GM12864 (cell line): ENCODE data around the gene SMIM11.

ENCODE experiments used
- DNase-seq: peaks from one replicate; pipeline ENCODE4 v3.0.0-alpha.2; 2011; ENCODE audit warnings: low read depth
- H3K4me3 ChIP-seq: 2 replicates; pipeline ENCODE4 v1.5.1; 2011; ENCODE audit warnings: mild to moderate bottlenecking, low read depth, low read length, control low read depth
- TF ChIP-seq, protein P1 (sequence below): IDR thresholded peaks from 2 replicates; pipeline ENCODE4 v1.5.1; 2011; ENCODE audit warnings: low read depth, mild to moderate bottlenecking, moderate library complexity, low read length, control low read depth, inconsistent platforms; ENCODE audit errors: missing control alignments

Gene SMIM11

DNA sequence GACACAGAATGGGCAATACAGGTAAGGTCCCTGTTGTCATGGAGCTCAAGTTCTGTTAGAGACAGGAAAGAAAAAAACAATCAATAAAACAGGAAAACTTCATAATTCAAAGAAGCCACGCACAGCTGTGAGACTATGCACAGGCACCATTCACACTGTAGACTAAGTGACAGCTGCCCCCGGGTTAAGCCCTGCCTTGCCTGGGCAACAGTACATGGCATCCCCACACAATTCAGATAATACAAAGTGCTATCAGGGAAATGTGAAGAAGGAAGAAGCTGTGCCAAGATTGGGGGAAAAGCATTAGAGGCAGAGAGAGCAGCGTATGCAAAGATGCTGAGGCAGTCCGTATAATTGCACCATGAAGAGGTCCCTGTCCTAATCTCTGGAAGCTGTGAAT lies 20.5 kb upstream of the SMIM11 start:
- TF ChIP-seq, protein P1, sequence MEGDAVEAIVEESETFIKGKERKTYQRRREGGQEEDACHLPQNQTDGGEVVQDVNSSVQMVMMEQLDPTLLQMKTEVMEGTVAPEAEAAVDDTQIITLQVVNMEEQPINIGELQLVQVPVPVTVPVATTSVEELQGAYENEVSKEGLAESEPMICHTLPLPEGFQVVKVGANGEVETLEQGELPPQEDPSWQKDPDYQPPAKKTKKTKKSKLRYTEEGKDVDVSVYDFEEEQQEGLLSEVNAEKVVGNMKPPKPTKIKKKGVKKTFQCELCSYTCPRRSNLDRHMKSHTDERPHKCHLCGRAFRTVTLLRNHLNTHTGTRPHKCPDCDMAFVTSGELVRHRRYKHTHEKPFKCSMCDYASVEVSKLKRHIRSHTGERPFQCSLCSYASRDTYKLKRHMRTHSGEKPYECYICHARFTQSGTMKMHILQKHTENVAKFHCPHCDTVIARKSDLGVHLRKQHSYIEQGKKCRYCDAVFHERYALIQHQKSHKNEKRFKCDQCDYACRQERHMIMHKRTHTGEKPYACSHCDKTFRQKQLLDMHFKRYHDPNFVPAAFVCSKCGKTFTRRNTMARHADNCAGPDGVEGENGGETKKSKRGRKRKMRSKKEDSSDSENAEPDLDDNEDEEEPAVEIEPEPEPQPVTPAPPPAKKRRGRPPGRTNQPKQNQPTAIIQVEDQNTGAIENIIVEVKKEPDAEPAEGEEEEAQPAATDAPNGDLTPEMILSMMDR: no peak
- no peak for DNase-seq
- no peak overlapping the region for H3K4me3 ChIP-seq

DNA sequence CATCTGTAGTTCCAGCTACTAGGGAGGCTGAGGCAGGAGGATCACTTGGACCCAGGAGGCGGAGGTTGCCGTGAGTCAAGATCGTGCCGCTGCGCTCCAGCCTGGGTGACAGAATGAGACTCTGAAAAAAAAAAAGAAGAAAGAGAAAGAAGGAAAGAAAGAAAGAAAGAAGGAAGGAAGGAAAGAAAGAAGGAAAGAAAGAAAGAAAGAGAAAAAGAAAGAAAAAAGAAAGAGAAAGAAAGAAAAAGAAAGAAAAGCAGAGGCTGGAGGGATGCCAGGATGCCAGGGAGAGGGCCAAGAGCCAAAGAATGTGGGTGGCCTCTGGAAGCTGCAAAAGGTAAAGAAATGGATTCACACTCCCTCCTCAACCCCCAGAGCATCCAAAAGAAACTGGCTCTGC lies 19.7 kb upstream of the SMIM11 start:
- TF ChIP-seq, protein P1: no peak
- no peak for DNase-seq
- no peak overlapping the region for H3K4me3 ChIP-seq

DNA sequence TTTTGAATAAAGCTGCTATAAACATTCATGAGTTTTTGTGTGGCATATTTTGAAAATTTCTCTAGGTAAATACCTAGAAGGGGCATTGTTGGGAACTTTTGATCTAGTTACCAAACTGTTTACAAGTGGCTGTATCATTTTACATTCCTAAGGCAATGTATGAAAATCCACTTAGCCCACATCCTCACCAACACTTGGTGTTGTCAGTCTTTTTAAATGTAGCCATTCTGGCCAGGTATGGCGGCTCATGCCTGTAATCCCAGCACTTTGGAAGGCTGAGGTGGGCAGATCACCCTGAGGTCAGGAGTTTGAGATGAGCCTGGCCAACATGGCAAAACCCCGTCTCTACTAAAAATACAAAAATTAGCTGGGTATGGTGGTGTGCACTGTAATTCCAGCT lies 17.4 kb upstream of the SMIM11 start:
- TF ChIP-seq, protein P1: no peak
- no peak overlapping the region for H3K4me3 ChIP-seq

DNA sequence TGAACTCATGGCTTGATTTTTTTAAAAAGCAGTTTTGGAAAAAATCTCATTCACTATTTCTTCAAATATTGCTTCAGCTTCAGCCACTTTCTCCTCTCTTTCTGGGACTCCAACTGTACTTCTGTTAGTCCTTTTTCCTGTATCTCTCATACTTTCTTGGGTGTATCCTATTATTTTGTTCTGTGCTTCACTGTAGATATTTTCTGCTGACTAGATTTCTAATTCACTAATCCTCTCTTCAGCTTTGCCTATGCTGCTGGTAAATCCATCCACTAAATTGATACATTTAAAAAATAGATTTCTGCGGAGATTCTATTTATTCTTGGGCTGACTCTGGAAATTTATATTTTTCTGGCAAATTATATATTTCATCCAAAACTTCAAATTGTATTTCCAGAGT lies 16.4 kb upstream of the SMIM11 start:
- DNase-seq: no peak
- TF ChIP-seq, protein P1: no peak
- no peak overlapping the region for H3K4me3 ChIP-seq

More for the DNA sequence above, 17.4 kb upstream of the SMIM11 start:
- no peak for DNase-seq

DNA sequence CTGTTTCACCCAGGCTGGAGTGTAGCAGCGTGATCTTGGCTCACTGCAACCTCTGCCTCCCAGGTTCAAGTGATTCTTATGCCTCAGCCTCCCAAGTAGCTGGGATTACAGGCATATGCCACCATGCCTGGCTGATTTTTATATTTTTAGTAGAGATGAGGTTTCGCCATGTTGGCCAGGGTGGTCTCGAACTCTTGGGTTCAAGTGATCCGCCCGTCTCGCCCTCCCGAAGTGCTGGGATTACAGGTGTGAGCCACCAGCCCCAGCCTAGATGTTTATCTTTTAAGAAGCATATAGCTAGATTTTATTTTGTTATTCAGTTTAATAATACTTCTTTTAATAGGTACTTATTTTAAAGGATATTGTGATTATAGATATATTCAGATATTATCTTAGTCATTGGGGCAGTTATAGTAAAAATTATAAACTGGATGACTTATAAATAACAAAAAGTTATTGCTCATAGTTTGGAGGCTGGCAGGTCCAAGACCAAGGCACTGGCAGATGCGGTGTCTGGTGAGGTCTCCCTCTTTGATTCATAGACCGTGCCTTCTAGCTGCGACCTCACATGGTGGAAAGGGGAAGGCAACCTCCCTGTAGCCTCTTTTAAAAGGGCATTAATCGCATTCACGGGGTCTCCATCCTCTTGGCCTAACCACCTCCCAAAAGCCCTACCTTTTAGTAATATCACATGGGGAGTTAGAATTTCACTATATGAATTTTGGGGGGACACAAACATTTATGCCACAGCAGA lies 14.6 kb upstream of the SMIM11 start:
- no peak overlapping the region for H3K4me3 ChIP-seq
- TF ChIP-seq, protein P1: no peak
- DNase-seq: no peak

DNA sequence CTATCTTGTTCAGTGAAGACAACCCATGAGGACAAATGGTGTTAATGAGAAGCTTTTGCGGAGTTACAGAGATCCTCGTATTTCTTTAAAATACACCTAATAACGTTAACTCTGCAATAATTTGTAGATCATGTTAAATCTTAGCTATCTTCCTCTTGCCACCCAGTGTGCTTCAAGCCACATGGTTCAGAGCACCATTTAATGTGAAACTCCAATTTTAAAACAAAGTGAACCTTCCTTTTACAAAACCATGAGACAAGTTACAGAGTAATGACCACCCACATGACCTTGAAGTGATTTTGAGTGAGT lies 13.2 kb upstream of the SMIM11 start:
- no peak overlapping the region for H3K4me3 ChIP-seq
- TF ChIP-seq, protein P1: no peak
- no peak for DNase-seq

DNA sequence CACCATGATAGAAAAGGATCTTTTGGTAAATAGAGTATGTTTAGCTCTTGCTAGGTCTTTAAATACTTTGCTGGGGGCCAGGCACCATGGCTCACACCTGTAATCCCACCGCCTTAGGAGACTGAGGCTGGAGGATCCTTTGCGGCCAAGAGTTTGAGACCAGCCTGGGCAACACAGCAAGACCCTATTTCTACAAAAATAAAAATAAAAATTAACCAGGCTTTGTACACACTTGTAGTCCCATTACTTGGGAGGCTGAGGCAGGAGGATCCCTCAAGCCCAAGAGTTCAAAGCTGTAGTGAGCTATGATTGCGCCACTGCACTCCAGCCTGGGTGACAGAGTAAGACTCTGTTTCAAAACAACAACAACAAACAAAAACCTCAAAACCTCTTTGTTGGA lies 12.6 kb upstream of the SMIM11 start:
- no peak overlapping the region for H3K4me3 ChIP-seq
- TF ChIP-seq, protein P1: no peak
- no peak for DNase-seq
